Stimulated activated CD8-positive, alpha-beta memory T cell treated with anti-CD3 and anti-CD28 coated beads, Interleukin-12 subunit alpha, Interleukin-12 subunit beta, amount 100 ng/mL, for 4 hours (primary cell): ENCODE results near the gene ACSL4.

Experiments used
- DNase-seq: peaks from one replicate; pipeline ENCODE4 v3.0.0-alpha.2; 2020; ENCODE audit warnings: low read depth

ACSL4 gene

GRCh38 chrX:109600237-109600651, 132.8 kb downstream of the ACSL4 start:
- no peak for DNase-seq

DNA sequence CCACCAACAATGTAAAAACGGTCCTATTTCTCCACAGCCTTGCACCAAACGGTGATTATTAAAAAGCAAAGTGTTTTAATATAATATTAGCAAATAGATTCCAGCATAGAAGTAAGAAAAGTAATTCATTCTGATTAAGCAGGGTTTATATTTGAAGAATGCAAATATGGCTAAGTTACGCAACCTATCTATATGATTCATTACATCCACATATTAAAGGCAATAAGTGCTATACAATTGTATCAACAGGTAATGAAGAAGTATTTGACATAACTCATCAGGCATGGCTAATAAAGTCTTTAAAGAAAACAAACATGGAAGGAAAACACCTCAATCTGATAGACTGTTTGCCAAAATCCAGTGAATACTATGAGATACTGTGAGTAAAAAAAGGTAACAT, 137.0 kb downstream of the ACSL4 start:
- no peak for DNase-seq
